ENCODE data around the gene PNLDC1.
"Not testable (repeated sequence)": the region's sequence is repeated elsewhere in the genome, so short reads cannot be mapped to it uniquely, and the experiment has no call there.

Gene PNLDC1

DNA sequence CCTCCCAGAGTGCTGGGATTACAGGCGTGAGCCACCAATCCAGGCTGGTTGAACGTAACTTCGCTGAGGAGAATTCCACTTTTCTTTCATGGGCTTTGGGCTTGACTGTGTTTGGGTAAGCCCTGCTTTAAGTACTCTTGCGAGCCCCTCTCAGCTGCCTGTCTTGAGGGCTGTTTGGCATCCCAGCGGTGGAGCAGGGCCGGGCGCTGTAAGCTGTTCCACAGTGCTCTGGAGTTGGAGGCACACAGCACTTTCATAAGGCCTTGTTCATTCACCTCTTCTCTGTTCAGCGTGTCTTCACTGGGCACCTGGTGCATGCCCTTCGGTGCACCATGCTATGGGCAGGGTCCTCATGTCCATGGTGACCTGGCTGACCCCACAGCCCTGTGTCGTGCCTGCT is 21.6 kb downstream of the PNLDC1 start:
- DNase-seq = no peak

DNA sequence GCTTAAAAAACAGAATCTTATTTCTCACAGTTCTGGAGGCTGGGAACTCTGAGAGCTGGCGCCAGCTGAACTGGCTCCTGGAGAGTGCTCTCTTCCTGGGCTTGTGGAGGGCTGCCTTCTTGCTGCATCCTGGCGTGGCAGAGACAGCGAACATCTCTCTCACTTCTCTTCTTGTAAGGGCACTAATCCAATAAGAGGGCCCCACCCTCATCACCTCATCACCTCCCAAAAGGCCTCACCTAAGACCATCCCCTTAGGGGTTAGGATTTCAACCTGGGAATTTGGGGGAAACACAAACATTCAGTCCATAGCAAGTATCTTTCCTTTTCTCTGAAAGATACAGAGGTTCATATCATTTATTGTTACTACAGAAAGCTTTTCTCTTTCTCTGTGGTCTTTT is 23.9 kb downstream of the PNLDC1 start:
- DNase-seq = no peak

DNA sequence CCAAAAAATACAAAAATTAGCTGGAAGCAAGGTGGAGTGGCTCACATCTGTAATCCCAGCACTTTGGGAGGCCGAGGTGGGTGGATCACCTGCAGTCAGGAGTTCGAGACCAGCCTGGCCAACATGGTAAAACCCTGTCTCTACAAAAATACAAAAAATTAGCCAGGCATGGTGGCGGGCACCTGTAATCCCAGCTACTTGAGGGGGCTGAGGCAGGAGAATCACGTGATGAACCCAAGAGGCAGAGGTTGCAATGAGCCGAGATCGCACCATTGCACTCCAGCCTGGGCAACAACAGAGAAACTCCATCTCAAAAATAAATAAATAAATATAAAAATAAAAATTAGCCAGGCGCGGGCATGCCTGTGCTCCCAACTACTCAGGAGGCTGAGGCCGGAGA is 24.6 kb downstream of the PNLDC1 start:
- DNase-seq = not testable (repeated sequence)

DNA sequence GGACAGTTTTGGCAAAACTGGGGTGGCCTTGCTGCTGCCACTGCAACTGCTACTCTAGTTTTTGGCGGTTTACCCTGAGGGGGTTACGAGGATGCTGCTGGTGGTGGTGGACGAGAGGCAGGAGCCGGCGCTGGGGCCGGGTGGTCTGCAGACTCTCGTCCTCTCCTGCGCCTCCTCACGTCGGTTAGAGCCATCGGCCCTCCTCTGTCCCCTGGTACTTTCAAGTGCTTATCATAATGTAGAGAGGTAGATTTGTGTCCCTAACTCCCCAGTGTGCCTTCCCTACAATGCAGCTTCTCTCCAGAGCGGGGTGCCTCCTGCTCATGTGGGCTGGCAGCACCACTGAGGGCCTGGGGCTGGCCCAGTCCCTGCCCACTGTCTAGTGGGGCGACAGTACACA is 25.9 kb downstream of the PNLDC1 start:
- no peak for DNase-seq

- no peak for DNase-seq
These were observed 27.0 kb downstream of the PNLDC1 start for GRCh38 chr6:159826968-159827647.

DNA sequence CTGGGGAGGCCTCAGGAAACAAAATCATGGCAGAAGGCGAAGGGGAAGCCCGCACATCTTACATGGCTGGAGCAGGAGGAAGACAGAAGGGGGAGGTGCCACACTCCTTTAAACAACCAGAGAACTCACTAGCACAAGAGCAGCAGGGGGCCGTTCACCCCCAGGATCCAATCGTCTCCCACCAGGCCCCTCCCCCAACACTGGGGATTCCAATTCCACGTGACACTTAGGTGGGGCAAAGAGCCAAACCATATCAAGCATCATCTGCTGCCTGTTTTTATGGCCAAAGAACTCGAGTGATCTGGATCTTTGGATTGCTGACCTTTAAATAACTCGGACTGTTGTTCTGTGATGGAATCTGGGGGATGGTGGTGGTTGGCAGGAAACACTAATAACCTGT is 28.0 kb downstream of the PNLDC1 start:
- no peak for DNase-seq

- no peak for DNase-seq
These were observed 29.4 kb downstream of the PNLDC1 start for GRCh38 chr6:159829526-159829925.

DNA sequence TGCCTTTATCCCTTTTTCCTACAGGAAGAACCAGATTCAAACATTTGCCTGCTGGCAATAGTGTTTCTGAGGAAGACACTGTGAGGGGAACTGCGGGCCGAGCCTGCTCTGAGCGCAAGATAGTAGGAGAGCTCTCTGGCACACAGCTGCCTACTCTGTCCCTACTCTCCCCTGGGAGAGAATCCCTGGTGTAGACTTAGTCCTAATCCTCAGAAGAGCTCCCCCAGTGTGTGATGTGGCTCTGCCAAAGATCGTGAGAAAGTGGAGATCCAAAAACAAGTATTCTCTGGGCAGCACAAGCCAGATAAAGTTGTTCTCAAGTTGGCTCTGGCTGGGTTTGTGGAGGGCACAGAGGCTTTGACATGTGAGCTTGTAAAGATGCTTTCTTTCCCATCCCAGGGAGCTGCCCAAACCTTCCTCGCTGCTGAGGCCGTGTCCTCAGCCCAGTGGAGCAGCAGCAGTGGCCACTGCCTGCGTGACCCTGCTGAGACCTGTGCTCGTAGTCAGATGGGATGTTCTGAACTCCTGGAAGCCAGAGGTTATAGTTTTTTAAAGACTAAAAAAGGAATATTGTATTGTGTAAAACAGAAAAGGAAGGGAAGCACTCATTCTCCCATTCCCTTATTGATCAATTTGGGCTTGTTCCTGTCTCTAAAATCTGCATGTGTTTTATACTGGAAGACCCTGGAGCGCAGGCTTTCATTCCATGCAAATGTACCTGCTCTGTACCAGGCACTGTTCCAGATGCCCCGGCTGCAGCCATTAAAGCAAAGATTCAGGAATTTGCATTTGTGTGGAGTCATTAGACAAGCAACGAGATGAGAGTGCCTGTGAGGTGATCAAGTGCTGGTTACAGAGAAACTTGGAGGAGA is 30.7 kb downstream of the PNLDC1 start:
- DNase-seq = no peak

- DNase-seq = no peak
These were observed 31.2 kb downstream of the PNLDC1 start for GRCh38 chr6:159831373-159831679.

GRCh38 chr6:159832946-159833345 is 32.9 kb downstream of the PNLDC1 start:
- no peak for DNase-seq

DNA sequence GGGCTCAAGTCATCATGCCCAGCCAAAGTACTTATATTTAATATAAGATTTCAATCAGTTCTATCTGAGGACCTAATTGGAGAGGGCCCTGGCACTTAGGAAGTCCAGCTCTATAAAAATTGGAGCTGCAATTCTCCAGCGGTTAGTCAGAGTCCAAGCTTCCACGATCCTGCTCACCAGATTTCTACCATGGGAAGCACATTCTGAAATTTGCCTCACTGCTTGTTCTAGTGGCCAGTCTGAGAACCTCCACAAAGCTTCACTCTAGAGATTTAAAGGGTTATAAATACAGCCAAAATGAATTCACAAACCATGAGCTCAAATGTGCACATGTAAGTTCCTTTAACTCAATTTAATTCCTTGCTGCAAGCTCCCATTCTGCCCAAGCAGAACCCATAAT is 33.5 kb downstream of the PNLDC1 start:
- DNase-seq = no peak

GRCh38 chr6:159833997-159834603 is 34.0 kb downstream of the PNLDC1 start:
- DNase-seq = no peak

- no peak for DNase-seq
These were observed 36.8 kb downstream of the PNLDC1 start for GRCh38 chr6:159836718-159837490.

- no peak for DNase-seq
These were observed 37.4 kb downstream of the PNLDC1 start for GRCh38 chr6:159837511-159837910.

DNA sequence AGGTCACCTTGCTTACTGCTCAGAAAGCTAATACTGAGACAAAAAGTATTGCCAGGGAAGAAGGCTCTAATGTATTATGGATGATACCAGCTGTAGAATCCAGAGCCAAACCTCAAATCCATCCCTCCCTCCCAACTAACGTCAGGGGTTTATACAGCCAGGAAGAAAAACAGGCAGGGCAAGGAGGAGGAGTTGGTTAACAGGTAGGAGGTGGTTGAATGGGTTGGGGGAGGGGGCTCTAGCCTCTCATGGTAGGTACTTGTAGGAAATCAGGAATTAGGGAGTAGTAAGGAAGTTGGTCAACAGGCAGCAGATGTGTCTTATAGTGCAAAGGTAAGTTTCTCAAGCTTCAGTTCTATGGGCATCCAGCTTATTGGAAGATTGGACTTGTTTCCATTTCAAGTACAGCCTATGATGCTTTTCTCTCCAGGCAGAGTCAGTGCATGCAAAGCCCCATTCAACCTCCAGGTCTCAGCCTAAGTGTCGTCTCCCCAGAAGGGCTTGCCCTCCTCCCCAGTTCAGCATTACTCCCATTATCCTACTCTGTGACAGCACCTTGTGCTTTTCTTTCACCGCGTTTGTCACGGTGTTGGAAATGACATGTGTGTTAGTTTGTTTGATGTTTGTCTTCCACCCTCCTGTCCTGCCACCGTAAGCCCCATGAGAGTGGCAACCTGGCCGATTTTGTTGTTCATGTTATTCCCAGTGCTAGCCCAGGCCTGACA is 38.1 kb downstream of the PNLDC1 start:
- no peak for DNase-seq

GRCh38 chr6:159842035-159842434 is 42.0 kb downstream of the PNLDC1 start:
- no peak for DNase-seq

DNA sequence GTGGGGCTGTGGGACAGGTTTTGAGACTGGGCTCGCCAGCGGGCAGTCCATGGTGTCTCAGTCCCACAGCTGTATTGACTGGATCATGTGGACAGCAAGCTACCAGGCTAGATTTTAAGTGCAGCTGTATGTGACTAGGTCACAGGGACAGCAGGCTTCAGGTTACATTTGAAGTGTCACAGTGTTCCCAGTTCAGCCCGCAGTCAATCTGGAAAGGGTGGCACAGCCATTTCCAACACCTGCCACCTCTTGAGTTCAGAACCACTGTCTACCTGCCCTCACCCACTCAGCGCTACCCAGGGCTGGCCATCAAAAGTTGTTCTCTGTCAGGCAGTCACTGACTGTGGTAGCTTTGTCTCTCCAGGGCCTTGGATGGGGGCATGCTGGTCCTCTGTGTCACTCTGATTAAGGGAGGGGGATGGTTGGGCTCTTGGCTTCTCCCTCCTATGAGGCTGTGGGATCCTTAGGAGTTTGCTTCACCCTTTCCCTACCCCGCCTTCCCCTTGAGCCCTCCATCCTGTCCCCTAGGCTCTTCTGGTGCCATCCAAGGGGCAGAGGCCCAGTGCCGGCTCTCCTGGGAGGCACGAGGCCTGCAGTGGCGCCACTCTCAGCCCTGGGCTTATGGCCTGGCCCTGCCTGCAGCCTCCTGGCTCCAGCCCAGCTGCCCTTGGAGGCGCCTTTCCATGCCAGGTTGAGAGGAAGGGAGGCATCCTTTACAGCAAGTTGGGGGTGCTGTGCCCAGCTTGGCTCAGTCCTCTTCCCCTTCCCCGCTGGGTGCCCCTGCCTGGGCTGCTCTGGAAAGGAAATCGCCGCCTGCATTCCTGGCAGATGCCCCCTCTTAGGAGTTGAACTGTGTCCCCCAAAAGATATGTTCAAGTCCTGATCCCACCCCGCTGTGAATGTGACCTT is 44.9 kb downstream of the PNLDC1 start:
- no peak for DNase-seq

DNA sequence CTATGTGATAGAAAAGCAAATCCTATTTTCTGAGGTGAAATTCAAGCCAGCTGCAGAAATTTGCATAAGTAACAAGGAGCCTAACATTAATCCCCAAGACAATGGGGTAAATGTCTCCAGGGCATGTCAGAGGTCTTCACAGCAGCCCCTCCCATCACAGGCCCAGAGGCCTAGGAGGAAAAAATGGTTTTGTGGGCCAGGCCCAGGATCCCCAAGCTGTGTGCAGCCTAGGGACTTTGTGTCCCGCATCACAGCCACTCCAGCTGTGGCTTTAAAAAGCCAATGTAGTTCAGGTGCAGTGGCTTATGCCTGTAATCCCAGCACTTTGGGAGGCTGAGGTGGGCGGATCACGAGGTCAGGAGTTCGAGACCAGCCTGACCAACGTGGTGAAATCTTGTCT is 48.5 kb downstream of the PNLDC1 start:
- not testable (repeated sequence) for DNase-seq

DNA sequence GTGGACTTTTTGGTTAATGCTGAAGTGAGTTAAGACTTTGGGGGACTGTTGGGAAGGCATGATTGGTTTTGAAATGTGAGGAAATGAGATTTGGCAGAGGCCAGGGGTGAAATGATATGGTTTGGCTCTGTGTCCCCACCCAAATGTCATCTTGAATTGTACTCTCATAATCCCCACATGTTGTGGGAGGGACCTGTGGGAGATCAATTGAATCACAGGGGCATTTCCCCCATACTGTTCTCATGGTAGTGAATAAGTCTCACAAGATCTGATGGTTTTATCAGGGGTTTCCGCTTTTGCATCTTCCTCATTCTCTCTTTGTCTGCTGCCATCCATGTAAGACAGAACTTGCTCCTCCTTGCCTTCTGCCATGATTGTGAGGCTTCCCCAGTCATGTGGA is 49.8 kb downstream of the PNLDC1 start:
- not testable (repeated sequence) for DNase-seq

DNA sequence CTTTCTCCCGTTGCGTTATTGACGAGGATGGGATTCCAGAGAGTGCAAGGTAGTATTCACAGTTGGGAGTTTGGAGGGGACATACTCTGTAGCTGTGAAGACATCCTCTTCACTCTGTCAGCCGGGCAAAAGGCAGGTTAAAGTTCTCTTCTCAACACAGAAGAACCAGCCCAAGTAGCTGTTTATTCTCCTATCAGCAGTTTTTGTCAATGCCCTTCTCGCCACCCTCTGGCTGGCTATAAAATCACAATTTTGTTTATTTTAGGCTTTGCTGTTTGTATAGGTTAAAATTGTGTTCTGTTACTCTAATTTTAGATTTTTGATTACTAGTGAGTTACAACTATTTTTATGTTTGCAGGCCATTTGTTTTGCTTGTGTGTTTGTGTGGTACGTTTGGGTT is 52.8 kb downstream of the PNLDC1 start:
- peak; percentile 11 for DNase-seq

- DNase-seq = no peak
These were observed 53.7 kb downstream of the PNLDC1 start for GRCh38 chr6:159853754-159854153.

GRCh38 chr6:159854959-159855358 is 54.9 kb downstream of the PNLDC1 start:
- DNase-seq = no peak
